Naive thymus-derived CD8-positive, alpha-beta T cell (primary cell): ENCODE data around the gene MTARC2. TPM values are rescaled to one million over a fixed set of nuclear protein-coding genes. Genes with fewer than 3 reads are reported as not detected.
"Not testable (repeated sequence)": the region's sequence is repeated elsewhere in the genome, so short reads cannot be mapped to it uniquely, and the experiment has no call there.

ENCODE experiments used
- ATAC-seq, 2 donors: fragments of 150-1000 bp; cut with Tn5 transposase in 1 of 2; sonication (Bioruptor Pico), chemical (Tn5 transposase) in 1 of 2; 1 replicate in 1 of 2; 2 replicates in 1 of 2; pipeline ENCODE4 v1.10.0; 2021; ENCODE audit warnings: mild to moderate bottlenecking in 2 of 2, moderate library complexity in 2 of 2
- POLR2A ChIA-PET: fragments of 350-600 bp; sonication (Branson Sonifier 250); formaldehyde crosslinking; loops from one replicate; lab custom pipeline; 2021; ENCODE audit warnings: antibody characterized with exemption; lab: Charles Lee
- DNase-seq, 10 donors: peaks; one replicate each; pipeline versions ENCODE4 v3.0.0 to v3.0.0-alpha.2; 2020 to 2022
- H3K27ac Mint-ChIP-seq, 10 donors: one replicate each; pipeline ENCODE4 v1.8.0; 2020 to 2022; ENCODE audit warnings: mild to moderate bottlenecking in 10 of 10, mixed read lengths in 10 of 10, moderate library complexity in 4 of 10, inconsistent platforms in 1 of 10
- H3K27me3 Mint-ChIP-seq, 5 donors: one replicate each; pipeline ENCODE4 v1.8.0; 2021 to 2022; ENCODE audit warnings: mixed read lengths in 5 of 5
- H3K36me3 Mint-ChIP-seq, 3 donors: one replicate each; pipeline ENCODE4 v1.8.0; 2020 to 2022; ENCODE audit warnings: mixed read lengths in 3 of 3, mild to moderate bottlenecking in 2 of 3, inconsistent platforms in 1 of 3
- H3K4me1 Mint-ChIP-seq, 4 donors: one replicate each; pipeline ENCODE4 v1.8.0; 2021 to 2022; ENCODE audit warnings: mixed read lengths in 4 of 4
- H3K4me3 Mint-ChIP-seq, 10 donors: one replicate each; pipeline ENCODE4 v1.8.0; 2020 to 2022; ENCODE audit warnings: mild to moderate bottlenecking in 10 of 10, mixed read lengths in 10 of 10, moderate library complexity in 6 of 10, inconsistent platforms in 1 of 10
- H3K9me3 Mint-ChIP-seq, 9 donors: one replicate each; pipeline ENCODE4 v1.8.0; 2020 to 2022; ENCODE audit warnings: mixed read lengths in 9 of 9, mild to moderate bottlenecking in 3 of 9, inconsistent platforms in 1 of 9, moderate library complexity in 1 of 9
- polyA plus RNA-seq, 3 donors: library from polyadenylated mRNA; unstranded; fragments of 300-500 nt; fragmentation: Illumina TruSeq; gene quantifications; one replicate each; pipeline ENCODE4 v1.2.3, GENCODE V29; 2021
- total RNA-seq, 8 experiments: library from RNA in 2 of 8; stranded (reverse) in 2 of 8; gene quantifications; one replicate each; pipeline ENCODE4 v1.2.3 and lab custom pipeline; 2021 to 2026

MTARC2 gene
- total and polyA plus RNA-seq, 5 experiments from 2014 or later, result not detected

- peaks cover 0 to 19% (median 0%) of the 10 kb centered on the region in 4 donors for H3K4me1 Mint-ChIP-seq
- no peaks in the 10 kb centered on the region for H3K36me3 Mint-ChIP-seq
- DNase-seq (no peak), ATAC-seq (no peak)
- POLR2A ChIA-PET, result no interaction called here
- H3K27me3 Mint-ChIP-seq, result peaks cover 2 to 8% (median 6%) of the 10 kb centered on the region in 5 donors
- no peak overlapping the region for H3K4me3 Mint-ChIP-seq
- peaks cover 0 to 5% (median 0%) of the 10 kb centered on the region in 9 donors for H3K9me3 Mint-ChIP-seq
- H3K27ac Mint-ChIP-seq, result peak overlapping the region in 1 of 10 donors; percentile 60
Observed at GRCh38 chr1:220708936-220709801, 39.0 kb upstream of the MTARC2 start.

- H3K36me3 Mint-ChIP-seq, result peaks cover 0 to 2% (median 0%) of the 10 kb centered on the region in 3 donors
- H3K4me3 Mint-ChIP-seq, result no peak overlapping the region
- H3K27ac Mint-ChIP-seq, result no peak overlapping the region
- H3K4me1 Mint-ChIP-seq, result peaks cover 0 to 19% (median 0%) of the 10 kb centered on the region in 4 donors
- ATAC-seq (no peak), DNase-seq (no peak)
- peaks cover 0 to 13% (median 2%) of the 10 kb centered on the region in 9 donors for H3K9me3 Mint-ChIP-seq
- POLR2A ChIA-PET, result no interaction called here
- H3K27me3 Mint-ChIP-seq, result peaks cover 4 to 8% (median 6%) of the 10 kb centered on the region in 5 donors
Observed at GRCh38 chr1:220710333-220710732, 37.8 kb upstream of the MTARC2 start.

GRCh38 chr1:220711056-220711809 is 36.9 kb upstream of the MTARC2 start:
- ATAC-seq (no peak), DNase-seq (no peak)
- Mint-ChIP-seq H3K9me3 (peaks cover 0 to 22% (median 2%) of the 10 kb centered on the region in 9 donors), H3K36me3 (peaks cover 0 to 2% (median 0%) of the 10 kb centered on the region in 3 donors), H3K4me3 (no peak overlapping the region), H3K27me3 (peaks cover 3 to 8% (median 5%) of the 10 kb centered on the region in 5 donors), H3K4me1 (peaks cover 0 to 19% (median 0%) of the 10 kb centered on the region in 4 donors), H3K27ac (no peak overlapping the region)
- POLR2A ChIA-PET, result no interaction called here

- POLR2A ChIA-PET, DNase-seq, H3K36me3 Mint-ChIP-seq, ATAC-seq, H3K4me3 Mint-ChIP-seq, H3K27ac Mint-ChIP-seq, H3K4me1 Mint-ChIP-seq: not testable (repeated sequence)
- Mint-ChIP-seq H3K27me3 (peaks cover 6 to 34% (median 13%) of the 10 kb centered on the region in 5 donors), H3K9me3 (peaks cover 0 to 26% (median 4%) of the 10 kb centered on the region in 9 donors)
Observed at GRCh38 chr1:220715986-220716385, 32.1 kb upstream of the MTARC2 start.

- H3K4me3 Mint-ChIP-seq, result no peak overlapping the region
- H3K27ac Mint-ChIP-seq, result no peak overlapping the region
- POLR2A ChIA-PET, result no interaction called here
- H3K27me3 Mint-ChIP-seq, result peaks cover 6 to 34% (median 13%) of the 10 kb centered on the region in 5 donors
- H3K4me1 Mint-ChIP-seq, result no peaks in the 10 kb centered on the region
- DNase-seq (no peak), ATAC-seq (no peak)
- H3K36me3 Mint-ChIP-seq, result peaks cover 0 to 2% (median 2%) of the 10 kb centered on the region in 3 donors
- H3K9me3 Mint-ChIP-seq, result peaks cover 0 to 26% (median 4%) of the 10 kb centered on the region in 9 donors
Observed at GRCh38 chr1:220717800-220718640, 30.1 kb upstream of the MTARC2 start.

GRCh38 chr1:220721266-220721665 is 26.9 kb upstream of the MTARC2 start:
- H3K4me3 Mint-ChIP-seq, H3K36me3 Mint-ChIP-seq, H3K9me3 Mint-ChIP-seq, POLR2A ChIA-PET, DNase-seq, H3K27ac Mint-ChIP-seq, H3K4me1 Mint-ChIP-seq, ATAC-seq: not testable (repeated sequence)
- H3K27me3 Mint-ChIP-seq, result peaks cover 6 to 34% (median 12%) of the 10 kb centered on the region in 5 donors

GRCh38 chr1:220726634-220727033 is 21.5 kb upstream of the MTARC2 start:
- POLR2A ChIA-PET, result no interaction called here
- H3K36me3 Mint-ChIP-seq, result no peaks in the 10 kb centered on the region
- peaks cover 0 to 2% (median 0%) of the 10 kb centered on the region in 9 donors for H3K9me3 Mint-ChIP-seq
- ATAC-seq (no peak), DNase-seq (no peak)
- no peaks in the 10 kb centered on the region for H3K4me1 Mint-ChIP-seq
- no peak overlapping the region for H3K4me3 Mint-ChIP-seq
- peaks cover 0 to 6% (median 2%) of the 10 kb centered on the region in 5 donors for H3K27me3 Mint-ChIP-seq
- no peak overlapping the region for H3K27ac Mint-ChIP-seq

- H3K27ac Mint-ChIP-seq, result no peak overlapping the region
- DNase-seq, result no peak
- no peak for ATAC-seq
- POLR2A ChIA-PET, result interaction anchor here (0.6 kb wide), 1 partner anchor 39 kb away, joined by 3 read pairs; no protein-coding TSS in a partner anchor
- no peak overlapping the region for H3K4me3 Mint-ChIP-seq
- no peaks in the 10 kb centered on the region for H3K36me3 Mint-ChIP-seq
- peaks cover 0 to 5% (median 1%) of the 10 kb centered on the region in 4 donors for H3K4me1 Mint-ChIP-seq
- H3K27me3 Mint-ChIP-seq, result peaks cover 0 to 6% (median 2%) of the 10 kb centered on the region in 5 donors
- H3K9me3 Mint-ChIP-seq, result peaks cover 0 to 2% (median 0%) of the 10 kb centered on the region in 9 donors
Observed at GRCh38 chr1:220727519-220727918, 20.6 kb upstream of the MTARC2 start.

- ATAC-seq, result no peak
- Mint-ChIP-seq H3K27ac (peak overlapping the region in 1 of 10 donors; percentile 32), H3K4me3 (no peak overlapping the region), H3K27me3 (peaks cover 0 to 6% (median 2%) of the 10 kb centered on the region in 5 donors), H3K4me1 (peaks cover 5 to 18% (median 9%) of the 10 kb centered on the region in 4 donors), H3K9me3 (peaks cover 0 to 2% (median 0%) of the 10 kb centered on the region in 9 donors), H3K36me3 (no peaks in the 10 kb centered on the region)
- POLR2A ChIA-PET, result interaction anchor here (0.7 kb wide), 1 partner anchor 545 kb away, joined by 4 read pairs; no protein-coding TSS in a partner anchor
- DNase-seq, result no peak
Observed at GRCh38 chr1:220730486-220730885, 17.6 kb upstream of the MTARC2 start.

GRCh38 chr1:220732137-220732536 is 16.0 kb upstream of the MTARC2 start:
- peaks cover 0 to 2% (median 0%) of the 10 kb centered on the region in 9 donors for H3K9me3 Mint-ChIP-seq
- ATAC-seq (no peak), DNase-seq (no peak)
- H3K4me1 Mint-ChIP-seq, result peaks cover 5 to 18% (median 9%) of the 10 kb centered on the region in 4 donors
- H3K27ac Mint-ChIP-seq, result peak overlapping the region in 2 of 10 donors; percentile 42 to 63
- peak overlapping the region in 2 of 10 donors; percentile 3 to 4 for H3K4me3 Mint-ChIP-seq
- no peaks in the 10 kb centered on the region for H3K36me3 Mint-ChIP-seq
- peaks cover 0 to 5% (median 0%) of the 10 kb centered on the region in 5 donors for H3K27me3 Mint-ChIP-seq
- POLR2A ChIA-PET, result no interaction called here

GRCh38 chr1:220732621-220733020 is 15.5 kb upstream of the MTARC2 start:
- POLR2A ChIA-PET, result no interaction called here
- Mint-ChIP-seq H3K4me1 (peaks cover 5 to 18% (median 9%) of the 10 kb centered on the region in 4 donors), H3K27me3 (peaks cover 0 to 3% (median 0%) of the 10 kb centered on the region in 5 donors), H3K27ac (peak overlapping the region in 2 of 10 donors; percentile 11 to 63), H3K36me3 (no peaks in the 10 kb centered on the region), H3K9me3 (peaks cover 0 to 2% (median 0%) of the 10 kb centered on the region in 9 donors), H3K4me3 (peak overlapping the region in 2 of 10 donors; percentile 55 to 62)
- ATAC-seq, result no peak
- peak in 1 of 10 donors; percentile 4 for DNase-seq
